Activated T-cell treated with anti-CD3 and anti-CD28 coated beads for 48 hours (primary cell): Measurements from ENCODE around the gene AFF3.

Experiments
- DNase-seq: peaks from one replicate; pipeline ENCODE4 v3.0.0-alpha.2; 2020; ENCODE audit warnings: low read depth

AFF3 gene

GRCh38 chr2:99636144-99637034 is 506.0 kb downstream of the AFF3 start:
- DNase-seq = no peak

DNA sequence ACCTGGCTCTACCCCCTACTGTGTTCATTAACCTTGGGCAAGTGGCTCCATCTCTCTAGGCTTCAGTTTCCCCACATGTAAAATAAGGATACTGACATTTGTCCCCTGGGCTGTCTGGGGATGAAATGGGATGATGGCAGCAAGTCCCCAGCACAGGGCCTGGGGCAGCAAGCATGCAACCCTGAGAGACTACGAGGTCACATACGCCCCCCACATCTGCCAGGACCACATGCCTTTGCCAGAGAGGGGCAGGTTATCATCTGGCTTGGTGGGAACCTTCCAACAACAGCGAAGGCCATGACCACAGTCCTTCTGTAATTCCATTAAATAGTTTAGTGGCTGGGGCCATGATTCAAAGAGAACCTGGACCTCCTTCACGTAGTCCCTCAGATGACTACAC is 506.7 kb downstream of the AFF3 start:
- no peak for DNase-seq

- no peak for DNase-seq
These were observed 508.2 kb downstream of the AFF3 start for GRCh38 chr2:99634234-99634633.

- DNase-seq = no peak
These were observed 510.7 kb downstream of the AFF3 start for GRCh38 chr2:99631700-99632099.

- DNase-seq = no peak
These were observed 513.1 kb downstream of the AFF3 start for GRCh38 chr2:99629320-99629719.

DNA sequence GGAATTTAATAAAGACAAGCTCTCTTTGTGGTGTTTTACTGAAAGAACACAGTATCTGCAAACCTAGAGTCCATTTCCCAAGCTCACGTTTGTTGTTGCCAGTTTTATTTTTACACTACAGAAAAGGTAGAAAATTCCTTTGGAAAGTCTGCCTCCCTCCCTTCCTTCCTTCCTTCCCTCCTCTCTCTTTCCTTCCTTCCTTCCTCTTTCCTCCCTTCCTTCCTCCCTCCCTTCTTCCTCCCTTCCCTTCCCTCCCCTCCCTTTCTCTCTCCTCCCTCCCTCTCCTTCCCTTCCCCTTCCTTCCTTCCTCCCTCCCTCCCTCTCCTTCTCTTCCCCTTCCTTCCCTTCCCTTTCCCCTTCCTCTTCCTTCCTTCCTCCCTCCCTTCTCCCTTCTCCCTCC is 516.2 kb downstream of the AFF3 start:
- no peak for DNase-seq

- DNase-seq = no peak
These were observed 517.7 kb downstream of the AFF3 start for GRCh38 chr2:99624677-99625076.

DNA sequence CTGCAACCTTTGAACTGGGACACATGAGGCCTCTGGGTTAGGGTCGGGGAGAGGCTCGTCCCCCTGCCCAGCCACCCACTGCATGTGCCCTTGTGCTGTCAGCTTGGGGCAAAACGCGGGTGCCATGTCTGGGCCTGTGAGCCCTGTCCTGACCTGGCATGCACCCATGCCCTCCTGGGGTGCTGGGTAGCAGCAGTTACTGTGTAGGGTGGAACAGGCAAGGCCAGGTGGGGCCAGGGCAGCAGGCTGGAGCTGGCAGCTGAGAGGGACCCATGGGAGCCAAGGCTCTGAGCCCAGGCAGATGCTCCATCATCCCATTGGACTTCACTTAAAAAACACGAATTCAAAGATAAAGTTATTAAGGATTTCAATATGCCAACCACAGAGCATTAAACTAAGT is 518.8 kb downstream of the AFF3 start:
- DNase-seq = no peak

GRCh38 chr2:99623035-99623434 is 519.4 kb downstream of the AFF3 start:
- DNase-seq = no peak

GRCh38 chr2:99622534-99622933 is 519.9 kb downstream of the AFF3 start:
- DNase-seq = no peak

- no peak for DNase-seq
These were observed 520.6 kb downstream of the AFF3 start for GRCh38 chr2:99621774-99622173.

DNA sequence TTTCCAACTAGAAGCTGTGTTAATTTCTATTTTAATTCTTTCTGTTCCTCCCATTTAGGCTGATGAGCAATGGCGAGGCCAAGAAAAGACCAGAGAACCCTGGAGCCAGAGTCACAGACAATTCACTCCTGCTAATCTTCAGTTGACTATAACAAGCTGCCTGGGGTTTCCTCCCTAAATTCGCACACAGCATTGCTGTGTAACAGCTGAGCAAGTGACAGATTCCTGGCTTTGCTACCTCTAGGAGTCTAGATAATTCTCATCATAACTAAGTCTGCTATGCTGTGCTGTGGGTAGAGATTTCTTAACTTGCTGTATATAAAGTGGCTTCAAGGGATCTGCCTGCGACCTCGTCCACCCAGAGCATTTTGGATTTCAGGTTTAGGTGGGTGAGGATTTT is 521.3 kb downstream of the AFF3 start:
- DNase-seq = no peak

GRCh38 chr2:99619151-99619550 is 523.2 kb downstream of the AFF3 start:
- no peak for DNase-seq

- DNase-seq = no peak
These were observed 523.8 kb downstream of the AFF3 start for GRCh38 chr2:99618579-99619097.

GRCh38 chr2:99617811-99618210 is 524.6 kb downstream of the AFF3 start:
- DNase-seq = no peak

GRCh38 chr2:99615247-99615771 is 527.1 kb downstream of the AFF3 start:
- no peak for DNase-seq

DNA sequence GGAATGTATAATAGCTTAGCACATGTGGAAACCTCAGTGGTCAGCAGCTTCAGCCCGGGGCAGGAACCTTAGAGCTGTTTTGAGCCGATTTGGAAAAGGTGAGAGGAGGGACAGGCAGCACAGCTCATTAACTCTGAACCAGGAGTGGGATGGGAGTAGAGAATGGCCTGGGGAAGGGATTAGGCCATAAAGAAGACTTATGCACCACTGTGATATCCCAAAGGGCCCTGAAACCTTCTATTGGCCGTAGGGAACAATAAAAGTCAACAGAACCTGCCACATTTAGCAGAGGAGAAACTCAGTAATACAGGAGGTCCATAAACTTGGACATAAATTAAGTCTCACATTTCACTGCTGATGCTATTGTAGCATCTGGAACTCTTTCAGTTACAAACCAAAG is 528.4 kb downstream of the AFF3 start:
- no peak for DNase-seq

- no peak for DNase-seq
These were observed 530.6 kb downstream of the AFF3 start for GRCh38 chr2:99611786-99612185.

DNA sequence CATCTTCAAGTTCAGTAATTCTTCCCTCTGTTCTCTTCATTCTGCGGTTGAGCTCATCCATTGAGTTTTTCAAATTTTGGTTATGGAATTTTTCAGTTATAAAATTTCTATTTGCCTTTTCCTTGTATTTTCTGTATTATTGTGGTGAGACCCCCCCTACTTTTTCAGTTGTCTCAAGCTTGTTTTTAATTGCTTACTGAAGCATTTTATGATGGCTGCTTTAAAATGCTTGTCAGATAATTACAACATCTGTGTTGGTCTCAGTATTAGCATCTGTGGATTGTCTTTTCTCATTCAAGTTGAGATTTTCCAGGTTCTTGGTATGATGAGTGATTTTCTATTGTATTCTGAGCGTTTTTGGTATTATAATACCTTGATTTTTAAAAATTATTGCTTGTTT is 531.4 kb downstream of the AFF3 start:
- no peak for DNase-seq

DNA sequence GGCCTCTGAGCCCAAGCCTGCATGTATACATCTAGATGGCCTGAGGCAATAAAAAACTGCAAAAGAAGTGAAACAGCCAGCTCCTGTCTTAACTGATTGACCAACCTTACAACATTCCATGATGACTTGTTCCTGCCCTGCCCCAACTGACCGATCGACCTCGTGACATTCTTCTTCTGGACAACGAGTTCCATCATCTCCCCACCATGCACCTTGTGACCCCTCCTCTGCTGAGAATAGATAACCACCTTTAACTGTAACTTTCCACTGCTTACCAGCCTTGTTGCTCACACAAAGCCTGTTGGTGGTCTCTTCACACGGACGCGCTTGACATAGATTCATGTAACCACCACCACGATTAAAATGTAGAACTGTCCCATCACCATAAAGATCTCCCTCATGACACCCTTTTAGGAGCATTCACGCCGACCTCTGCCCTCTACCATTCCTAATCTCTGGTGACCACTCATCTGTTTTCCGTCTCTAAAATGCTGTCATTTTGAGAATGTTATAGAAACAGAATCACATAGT is 532.5 kb downstream of the AFF3 start:
- DNase-seq = no peak

- DNase-seq = no peak
These were observed 533.5 kb downstream of the AFF3 start for GRCh38 chr2:99608861-99609260.

- DNase-seq = no peak
These were observed 534.4 kb downstream of the AFF3 start for GRCh38 chr2:99607861-99608491.

DNA sequence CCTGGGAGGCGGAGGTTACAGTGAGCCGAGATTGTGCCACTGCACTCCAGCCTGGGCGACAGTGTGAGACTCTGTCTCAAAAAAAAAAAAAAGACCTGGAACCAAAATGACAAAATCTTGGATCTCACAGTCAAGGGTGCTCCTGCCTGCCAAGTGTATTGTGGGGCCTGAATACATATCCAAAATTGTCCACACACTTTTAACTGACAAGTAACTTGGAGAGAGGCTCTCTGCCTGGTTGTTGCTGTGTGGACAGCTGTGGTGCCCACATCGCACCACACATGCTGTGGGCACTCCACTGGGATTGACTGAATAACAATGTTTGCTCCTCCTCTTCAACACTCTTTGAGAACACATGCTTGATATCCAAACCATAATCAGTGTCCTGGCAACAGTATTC is 534.9 kb downstream of the AFF3 start:
- no peak for DNase-seq
